Skeletal muscle tissue (tissue), 4 donors: ENCODE results near the gene RTN4RL1. TPM values are rescaled to one million over a fixed set of nuclear protein-coding genes. Genes with fewer than 3 reads are reported as not detected.

ENCODE experiments used
- H3K27ac ChIP-seq: one replicate; pipeline ENCODE4 v1.7.0; 2013; ENCODE audit warnings: mild to moderate bottlenecking, low read depth, low read length, inconsistent platforms
- H3K27me3 ChIP-seq, 3 donors: one replicate each; pipeline ENCODE4 v1.7.0; 2013; ENCODE audit warnings: low read length in 3 of 3; ENCODE audit not compliant: control insufficient read depth in 3 of 3, insufficient read depth in 3 of 3
- H3K36me3 ChIP-seq, 3 donors: one replicate each; pipeline ENCODE4 v1.7.0; 2013; ENCODE audit warnings: low read length in 3 of 3; ENCODE audit not compliant: control insufficient read depth in 3 of 3, insufficient read depth in 3 of 3
- H3K4me1 ChIP-seq, 3 donors: one replicate each; pipeline ENCODE4 v1.7.0; 2013; ENCODE audit warnings: low read length in 3 of 3, mild to moderate bottlenecking in 3 of 3; ENCODE audit not compliant: control insufficient read depth in 3 of 3, insufficient read depth in 3 of 3
- H3K4me3 ChIP-seq, 3 donors: one replicate each; pipeline ENCODE4 v1.7.0; 2013; ENCODE audit warnings: low read length in 3 of 3
- H3K9ac ChIP-seq, 3 donors: one replicate each; pipeline ENCODE4 v1.7.0; 2013; ENCODE audit warnings: low read length in 3 of 3, mild to moderate bottlenecking in 3 of 3, moderate library complexity in 2 of 3, low read depth in 1 of 3
- H3K9me3 ChIP-seq, 3 donors: one replicate each; pipeline ENCODE4 v1.7.0; 2013; ENCODE audit warnings: low read length in 3 of 3; ENCODE audit not compliant: control insufficient read depth in 3 of 3
- total RNA-seq: library from RNA; depleted of rRNA; stranded (reverse); fragments of >200 nt; gene quantifications from one replicate; pipeline ENCODE4 v1.2.3, GENCODE V29; 2014
- donor health status: Osteomylitis.

The RTN4RL1 gene
- total RNA-seq, 1 donor from 2014 or later, result 1.0 TPM

DNA sequence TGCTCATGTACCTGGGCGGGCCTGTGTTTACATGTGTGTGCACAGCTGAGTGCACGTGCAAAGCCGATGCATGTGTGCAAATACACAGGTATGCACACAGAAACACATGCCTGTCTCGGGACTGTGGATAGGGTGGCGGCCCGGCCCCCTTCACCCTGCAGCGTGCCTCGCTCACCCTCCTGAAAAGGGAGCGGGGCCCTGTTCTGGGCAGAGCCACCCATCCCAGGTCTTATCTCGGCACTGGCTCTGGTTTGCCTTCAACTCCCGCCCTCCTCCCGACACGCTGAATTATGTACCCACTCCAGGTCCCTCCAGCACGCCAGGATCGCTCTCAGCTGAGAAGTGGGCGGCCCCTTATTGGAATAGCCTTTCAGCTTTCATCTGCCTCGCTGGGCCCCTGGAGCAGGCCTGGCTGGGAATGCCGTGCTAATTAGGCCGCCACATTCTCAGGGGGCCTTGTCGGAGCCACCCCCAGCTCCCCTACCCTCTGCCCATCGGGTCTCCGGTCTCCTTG lies 77.8 kb downstream of the RTN4RL1 start:
- Histone ChIP-seq H3K27ac (no peak overlapping the region), H3K9me3 (no peaks in the 10 kb centered on the region), H3K4me1 (no peaks in the 10 kb centered on the region), H3K27me3 (no peaks in the 10 kb centered on the region), H3K4me3 (no peak overlapping the region), H3K9ac (no peak overlapping the region), H3K36me3 (no peaks in the 10 kb centered on the region)

DNA sequence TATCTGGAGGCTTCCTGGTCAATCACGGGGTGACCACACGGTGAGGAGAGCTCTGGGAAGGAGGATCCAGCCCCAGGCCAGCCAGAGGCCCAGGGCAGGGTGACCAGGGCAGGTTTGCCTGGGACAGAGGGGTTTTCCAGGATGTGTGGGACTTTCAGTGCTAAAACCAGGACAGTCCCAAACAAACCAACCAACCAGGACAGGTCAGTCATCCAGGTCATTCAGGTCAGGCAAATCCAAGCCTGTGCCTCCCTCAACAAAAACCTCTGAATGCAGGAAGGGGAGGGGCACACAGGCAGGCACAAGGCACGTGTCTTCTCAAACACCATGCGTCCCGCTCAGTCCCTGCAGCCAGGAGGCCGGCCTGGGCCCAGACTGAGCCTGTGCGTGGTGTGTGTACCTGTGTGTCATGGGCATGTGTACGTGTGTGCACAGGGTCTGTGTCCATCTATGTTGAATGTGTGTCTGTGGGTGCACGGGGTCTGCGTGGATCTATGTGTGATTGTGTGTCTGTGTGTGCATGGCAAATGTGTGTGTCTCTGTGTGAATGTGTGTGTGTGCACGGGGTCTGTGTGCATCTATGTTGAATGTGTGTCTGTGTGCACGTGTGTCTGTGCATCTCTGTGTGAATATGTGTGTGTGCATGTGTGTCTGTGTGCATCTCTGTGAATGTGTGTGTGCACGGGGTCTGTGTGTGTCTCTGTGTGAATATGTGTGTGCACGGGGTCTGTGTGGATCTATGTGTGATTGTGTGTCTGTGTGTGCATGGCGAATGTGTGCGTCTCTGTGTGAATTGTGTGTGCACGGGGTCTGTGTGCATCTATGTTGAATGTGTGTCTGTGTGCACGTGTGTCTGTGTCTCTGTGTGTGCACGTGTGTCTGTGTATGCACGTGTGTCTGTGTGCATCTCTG lies 78.9 kb downstream of the RTN4RL1 start:
- H3K9ac ChIP-seq, result no peak overlapping the region
- H3K27ac ChIP-seq, result no peak overlapping the region
- no peak overlapping the region for H3K4me3 ChIP-seq
- H3K27me3 ChIP-seq, result peaks cover 0 to under 1% (median 0%) of the 10 kb centered on the region in 3 donors
- H3K9me3 ChIP-seq, result no peaks in the 10 kb centered on the region
- H3K4me1 ChIP-seq, result peaks cover 0 to 5% (median 0%) of the 10 kb centered on the region in 3 donors
- no peaks in the 10 kb centered on the region for H3K36me3 ChIP-seq

DNA sequence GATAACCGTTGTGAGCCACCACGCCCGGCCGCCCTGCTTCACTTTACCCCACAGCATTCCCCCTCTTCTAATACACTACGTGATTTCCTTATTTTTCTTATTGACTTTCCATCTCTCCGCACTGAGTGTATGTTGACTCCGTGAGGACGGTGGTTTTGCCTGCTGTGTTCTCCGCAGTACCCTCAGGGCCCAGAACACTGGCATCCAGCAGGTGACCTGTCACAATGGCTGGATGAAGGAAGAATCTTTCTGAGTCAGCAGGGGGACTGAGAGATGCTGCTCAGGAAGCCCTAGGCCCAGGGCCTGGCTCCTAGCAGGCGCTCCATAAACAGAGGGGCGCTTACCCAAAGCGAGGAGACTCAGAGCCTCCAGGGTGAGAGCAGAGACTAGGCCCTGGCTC lies 79.5 kb downstream of the RTN4RL1 start:
- Histone ChIP-seq H3K9me3 (no peaks in the 10 kb centered on the region), H3K4me1 (peaks cover 4 to 12% (median 5%) of the 10 kb centered on the region in 3 donors), H3K4me3 (no peak overlapping the region), H3K9ac (no peak overlapping the region), H3K36me3 (no peaks in the 10 kb centered on the region), H3K27me3 (peaks cover 0 to 5% (median 4%) of the 10 kb centered on the region in 3 donors), H3K27ac (no peak overlapping the region)

DNA sequence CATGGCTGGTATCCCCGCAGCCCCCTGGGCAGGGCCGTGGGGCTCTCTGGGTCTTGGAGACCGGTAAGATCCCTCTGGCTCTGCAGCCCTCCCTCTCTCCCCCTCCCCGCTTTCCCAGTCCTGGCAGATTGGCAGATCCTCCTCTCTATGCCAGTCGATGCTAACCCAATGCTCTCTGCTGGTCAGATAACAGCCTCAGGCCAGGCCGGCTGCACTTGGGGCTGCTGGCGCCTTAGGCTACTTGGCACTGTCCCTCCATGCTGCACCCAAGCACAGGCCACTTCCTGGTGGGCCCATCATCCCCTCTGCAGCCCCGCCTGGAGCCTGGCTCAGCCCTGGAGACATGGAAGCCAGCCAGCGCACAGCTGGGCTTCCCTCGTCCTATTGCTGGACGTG lies 81.7 kb downstream of the RTN4RL1 start:
- H3K4me1 ChIP-seq, result peaks cover 16 to 26% (median 18%) of the 10 kb centered on the region in 3 donors
- H3K9me3 ChIP-seq, result no peaks in the 10 kb centered on the region
- no peak overlapping the region for H3K27ac ChIP-seq
- no peak overlapping the region for H3K9ac ChIP-seq
- peaks cover 0 to 7% (median 4%) of the 10 kb centered on the region in 3 donors for H3K27me3 ChIP-seq
- no peak overlapping the region for H3K4me3 ChIP-seq
- H3K36me3 ChIP-seq, result no peaks in the 10 kb centered on the region

DNA sequence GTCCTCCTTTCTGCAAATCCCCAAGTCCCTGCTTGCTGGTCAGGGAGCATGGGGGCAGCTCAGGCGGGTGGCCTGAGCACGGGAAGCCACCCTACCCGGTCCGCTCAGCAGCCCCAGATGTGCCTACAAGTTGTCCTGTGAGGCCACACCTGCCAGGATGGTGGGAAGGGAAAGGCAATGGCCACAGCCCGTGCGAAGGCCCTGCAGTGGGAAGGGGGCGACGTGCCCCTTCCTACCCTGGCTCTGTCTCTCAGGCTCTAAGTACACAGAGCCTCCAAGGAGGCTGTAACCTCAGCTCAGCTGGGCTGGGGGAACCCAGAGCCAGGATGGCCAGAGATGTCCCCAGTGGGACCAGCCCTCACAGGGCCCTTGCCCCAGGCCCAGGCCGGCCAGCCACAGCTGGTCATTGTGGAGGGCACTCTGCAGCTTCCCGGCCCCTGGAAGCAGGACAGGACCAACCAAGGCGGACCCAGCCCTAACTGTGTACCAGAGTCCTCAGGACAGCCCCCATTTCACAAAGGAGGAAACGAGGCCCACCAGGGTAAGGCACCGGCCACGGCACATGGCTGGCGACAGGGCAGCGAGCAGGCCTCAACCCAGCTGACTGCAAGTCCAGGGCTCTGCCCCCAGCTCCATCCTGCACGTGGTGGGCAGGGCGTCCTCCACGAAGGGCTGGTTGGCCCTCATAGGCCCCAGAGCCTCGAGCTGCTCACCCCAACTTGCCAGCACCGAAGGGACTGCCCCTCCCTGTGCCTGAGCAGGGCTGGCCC lies 82.3 kb downstream of the RTN4RL1 start:
- H3K9ac ChIP-seq, result no peak overlapping the region

DNA sequence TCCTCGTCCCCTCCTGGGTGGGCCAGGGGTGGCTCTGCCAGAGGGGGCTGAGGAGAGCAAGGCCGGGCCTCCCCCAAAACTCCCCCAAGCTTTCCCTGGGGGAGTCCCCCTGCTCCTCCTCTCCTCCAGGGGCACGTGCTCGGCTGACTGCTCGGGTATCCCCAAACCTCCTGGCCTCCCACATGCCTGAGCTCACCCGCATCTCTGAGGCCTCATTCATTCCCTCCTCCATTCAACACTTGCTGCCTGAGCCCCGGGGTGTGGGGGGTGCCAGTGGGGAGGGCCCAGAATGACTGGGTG lies 83.1 kb downstream of the RTN4RL1 start:
- H3K9ac ChIP-seq, result no peak overlapping the region
- no peak overlapping the region for H3K4me3 ChIP-seq
- no peak overlapping the region for H3K27ac ChIP-seq

More for the DNA sequence above, 82.3 kb downstream of the RTN4RL1 start:
- Histone ChIP-seq H3K4me3 (no peak overlapping the region), H3K27ac (no peak overlapping the region), H3K36me3 (no peaks in the 10 kb centered on the region), H3K9me3 (no peaks in the 10 kb centered on the region), H3K27me3 (peaks cover 0 to 7% (median 4%) of the 10 kb centered on the region in 3 donors), H3K4me1 (peaks cover 16 to 26% (median 18%) of the 10 kb centered on the region in 3 donors)

DNA sequence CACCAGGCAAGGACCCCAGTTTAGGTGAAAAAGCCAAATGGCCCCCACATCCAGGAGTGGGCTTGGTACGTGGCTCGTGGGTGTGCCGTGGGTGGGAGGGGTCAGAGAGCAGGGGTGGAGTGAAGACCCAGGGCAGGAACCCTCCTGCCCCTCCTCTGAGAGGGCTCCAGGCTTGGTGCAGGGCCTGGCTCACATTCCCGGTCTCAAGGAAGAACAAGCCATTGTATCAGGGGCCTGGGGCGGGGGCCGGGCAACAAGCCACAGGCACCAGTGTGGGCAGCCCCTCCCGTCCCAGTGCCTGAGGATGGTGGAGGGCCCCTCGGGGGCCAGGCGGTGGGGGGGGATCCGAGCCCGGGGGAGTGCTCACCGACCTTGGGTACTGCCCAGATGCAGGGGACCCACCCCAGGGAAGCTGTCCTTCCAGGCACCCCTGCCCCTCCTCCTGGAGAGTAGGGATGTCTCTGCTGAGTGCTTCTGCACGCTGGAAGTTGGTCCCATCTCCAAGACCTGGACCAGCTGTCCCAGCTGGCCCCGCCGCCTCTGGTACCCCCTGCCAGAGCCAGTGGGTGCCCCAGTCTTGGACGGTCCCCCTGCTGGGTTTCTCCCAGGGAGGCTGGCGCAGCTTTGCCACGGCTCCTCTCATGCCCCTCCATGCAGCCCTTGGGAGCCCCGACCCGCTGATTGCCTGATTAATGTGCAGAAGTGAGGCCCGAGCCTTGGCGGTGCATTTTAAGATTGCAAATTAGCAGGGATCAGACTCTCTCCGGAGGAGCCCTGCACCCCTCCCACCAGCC lies 83.7 kb downstream of the RTN4RL1 start:
- Histone ChIP-seq H3K9me3 (no peaks in the 10 kb centered on the region), H3K27me3 (peaks cover 0 to 7% (median 4%) of the 10 kb centered on the region in 3 donors), H3K27ac (no peak overlapping the region), H3K9ac (no peak overlapping the region), H3K4me1 (peaks cover 16 to 26% (median 18%) of the 10 kb centered on the region in 3 donors), H3K36me3 (no peaks in the 10 kb centered on the region), H3K4me3 (no peak overlapping the region)

More for the DNA sequence above, 83.1 kb downstream of the RTN4RL1 start:
- no peaks in the 10 kb centered on the region for H3K36me3 ChIP-seq
- H3K27me3 ChIP-seq, result peaks cover 0 to 7% (median 4%) of the 10 kb centered on the region in 3 donors
- H3K4me1 ChIP-seq, result peaks cover 16 to 26% (median 18%) of the 10 kb centered on the region in 3 donors
- no peaks in the 10 kb centered on the region for H3K9me3 ChIP-seq

DNA sequence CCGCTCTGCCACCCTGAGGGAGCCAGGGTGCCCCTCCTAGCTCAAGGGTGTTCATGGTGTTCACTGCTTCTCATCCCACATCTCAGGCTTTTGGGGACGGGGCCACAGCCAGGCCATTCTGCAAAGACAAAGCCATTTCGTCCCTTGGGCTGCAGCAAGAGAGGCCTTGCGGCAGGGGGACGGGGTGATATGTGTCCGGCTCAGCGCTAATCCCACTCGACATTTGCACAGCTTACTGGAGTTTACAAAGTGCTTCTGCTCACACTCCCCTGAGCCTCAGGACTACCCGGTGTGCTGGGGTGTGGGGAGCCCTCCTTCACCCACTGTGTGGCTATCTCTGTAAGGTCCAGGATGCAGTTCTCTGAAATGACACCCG lies 84.3 kb downstream of the RTN4RL1 start:
- Histone ChIP-seq H3K27ac (peak overlapping the region; percentile 94), H3K4me1 (peaks cover 16 to 30% (median 18%) of the 10 kb centered on the region in 3 donors), H3K9ac (peak overlapping the region in 1 of 3 donors; percentile 65), H3K9me3 (no peaks in the 10 kb centered on the region), H3K27me3 (peaks cover 0 to 7% (median 4%) of the 10 kb centered on the region in 3 donors), H3K36me3 (no peaks in the 10 kb centered on the region), H3K4me3 (no peak overlapping the region)

DNA sequence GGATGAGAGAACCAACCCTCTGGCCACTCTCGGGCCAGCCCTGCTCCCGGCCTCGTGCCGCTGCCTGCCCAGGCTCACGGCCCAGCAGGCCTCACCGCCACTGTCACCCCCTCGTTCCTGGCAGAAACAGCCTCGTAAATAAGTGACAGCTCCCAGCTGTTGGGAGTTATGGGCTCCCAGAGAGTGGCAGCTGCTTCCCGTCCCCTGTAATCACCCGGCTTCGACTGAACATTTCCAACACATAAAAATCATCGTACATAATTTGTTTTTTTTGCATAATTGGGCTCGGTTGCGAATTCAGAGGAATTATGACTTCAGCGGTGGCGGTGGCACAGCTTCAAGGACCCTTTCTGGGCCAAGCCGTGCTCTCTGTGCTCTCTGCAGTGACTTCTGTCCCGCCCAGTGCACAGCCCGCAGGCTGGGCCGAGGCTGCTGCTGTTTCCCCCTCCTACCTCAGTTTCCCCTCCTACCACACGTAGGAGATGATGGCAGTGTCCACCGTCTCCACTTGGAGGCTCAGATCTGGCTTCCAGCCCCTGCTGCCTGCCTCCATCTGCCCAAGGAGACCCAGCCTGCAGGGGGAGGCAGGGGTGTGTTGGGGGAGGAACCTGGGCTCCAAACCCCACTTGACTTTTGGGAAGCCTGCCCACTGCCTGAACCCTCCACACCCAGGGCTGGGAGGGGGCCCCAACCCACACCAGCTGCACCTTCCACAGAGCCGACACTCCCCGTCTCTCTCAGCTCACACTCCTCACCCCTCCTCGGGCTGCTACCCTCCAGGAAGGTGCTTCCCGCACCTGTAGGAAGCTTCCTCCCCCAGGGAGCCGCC lies 84.9 kb downstream of the RTN4RL1 start:
- H3K36me3 ChIP-seq, result no peaks in the 10 kb centered on the region

More for the DNA sequence above, 84.9 kb downstream of the RTN4RL1 start:
- Histone ChIP-seq H3K27ac (peak overlapping the region; percentile 94), H3K9ac (peak overlapping the region; percentile 70 to 78 (median 72)), H3K9me3 (no peaks in the 10 kb centered on the region), H3K4me1 (peaks cover 16 to 34% (median 18%) of the 10 kb centered on the region in 3 donors), H3K4me3 (peak overlapping the region in 1 of 3 donors; percentile 54), H3K27me3 (peaks cover 0 to 7% (median 4%) of the 10 kb centered on the region in 3 donors)
